ENCODE results near the gene ZNF79. TPM values are rescaled to one million over a fixed set of nuclear protein-coding genes. Genes with fewer than 3 reads are reported as not detected.
A peak's percentile ranks its signal among the peaks of the same experiment; 100 is the strongest.

The ZNF79 gene
- total RNA-seq, 2 experiments from 2014 or later: 14.2 to 15.0 TPM

- Mint-ChIP-seq H3K4me3 (no peak overlapping the region), H3K9me3 (no peaks in the 10 kb centered on the region), H3K4me1 (no peaks in the 10 kb centered on the region), H3K27me3 (peaks cover 21% of the 10 kb centered on the region), H3K36me3 (no peaks in the 10 kb centered on the region), H3K27ac (no peak overlapping the region)
- ATAC-seq (ENCODE audit: low read depth) (no peak), DNase-seq (no peak)
- POLR2A ChIA-PET: no interaction called here
These were observed 20.5 kb upstream of the ZNF79 start for GRCh38 chr9:127403507-127404192.

GRCh38 chr9:127404631-127405030 is 19.6 kb upstream of the ZNF79 start:
- POLR2A ChIA-PET: no interaction called here

GRCh38 chr9:127405344-127406125 is 18.6 kb upstream of the ZNF79 start:
- H3K4me3 Mint-ChIP-seq: no peak overlapping the region
- DNase-seq: no peak
- no peaks in the 10 kb centered on the region for H3K4me1 Mint-ChIP-seq
- H3K9me3 Mint-ChIP-seq: no peaks in the 10 kb centered on the region
- H3K36me3 Mint-ChIP-seq: no peaks in the 10 kb centered on the region
- H3K27ac Mint-ChIP-seq: no peak overlapping the region
- POLR2A ChIA-PET: no interaction called here
- peaks cover 11% of the 10 kb centered on the region for H3K27me3 Mint-ChIP-seq
- no peak for ATAC-seq (ENCODE audit: low read depth)

More at GRCh38 chr9:127404631-127405030, 19.6 kb upstream of the ZNF79 start:
- DNase-seq: no peak
- H3K27me3 Mint-ChIP-seq: peaks cover 16% of the 10 kb centered on the region
- no peaks in the 10 kb centered on the region for H3K36me3 Mint-ChIP-seq
- no peaks in the 10 kb centered on the region for H3K4me1 Mint-ChIP-seq
- H3K9me3 Mint-ChIP-seq: no peaks in the 10 kb centered on the region
- no peak overlapping the region for H3K4me3 Mint-ChIP-seq
- H3K27ac Mint-ChIP-seq: no peak overlapping the region
- no peak for ATAC-seq (ENCODE audit: low read depth)

GRCh38 chr9:127406799-127407491 is 17.2 kb upstream of the ZNF79 start:
- Mint-ChIP-seq H3K27me3 (peaks cover 10% of the 10 kb centered on the region), H3K4me1 (peaks cover 3% of the 10 kb centered on the region), H3K36me3 (no peaks in the 10 kb centered on the region), H3K9me3 (no peaks in the 10 kb centered on the region), H3K4me3 (no peak overlapping the region), H3K27ac (no peak overlapping the region)
- POLR2A ChIA-PET: interaction anchor here (0.7 to 1.2 kb wide), 2 partner anchors 10 to 52 kb away, joined by 3 to 4 read pairs; partner anchors contain the start of gene SLC2A8
- ATAC-seq (ENCODE audit: low read depth): no peak
- no peak for DNase-seq

- H3K4me3 Mint-ChIP-seq: no peak overlapping the region
- DNase-seq: no peak
- H3K36me3 Mint-ChIP-seq: no peaks in the 10 kb centered on the region
- POLR2A ChIA-PET: interaction anchor here (0.7 to 1.2 kb wide), 2 partner anchors 11 to 51 kb away, joined by 3 to 4 read pairs; partner anchors contain the start of gene SLC2A8
- H3K9me3 Mint-ChIP-seq: no peaks in the 10 kb centered on the region
- ATAC-seq (ENCODE audit: low read depth): no peak
- H3K27me3 Mint-ChIP-seq: peaks cover 9% of the 10 kb centered on the region
- H3K27ac Mint-ChIP-seq: no peak overlapping the region
- H3K4me1 Mint-ChIP-seq: peaks cover 3% of the 10 kb centered on the region
These were observed 16.7 kb upstream of the ZNF79 start for GRCh38 chr9:127407492-127407843.

GRCh38 chr9:127411122-127411521 is 13.1 kb upstream of the ZNF79 start:
- DNase-seq (no peak), ATAC-seq (ENCODE audit: low read depth) (no peak)
- Mint-ChIP-seq H3K27ac (no peak overlapping the region), H3K27me3 (peaks cover 18% of the 10 kb centered on the region), H3K36me3 (no peaks in the 10 kb centered on the region), H3K4me3 (no peak overlapping the region), H3K9me3 (no peaks in the 10 kb centered on the region), H3K4me1 (peaks cover 3% of the 10 kb centered on the region)
- POLR2A ChIA-PET: no interaction called here

GRCh38 chr9:127415141-127415540 is 9.0 kb upstream of the ZNF79 start:
- ATAC-seq (ENCODE audit: low read depth) (no peak), DNase-seq (no peak)
- Mint-ChIP-seq H3K4me1 (peaks cover 3% of the 10 kb centered on the region), H3K27ac (no peak overlapping the region), H3K27me3 (peaks cover 21% of the 10 kb centered on the region), H3K36me3 (no peaks in the 10 kb centered on the region), H3K4me3 (no peak overlapping the region), H3K9me3 (no peaks in the 10 kb centered on the region)
- POLR2A ChIA-PET: no interaction called here

- Mint-ChIP-seq H3K36me3 (no peaks in the 10 kb centered on the region), H3K9me3 (no peaks in the 10 kb centered on the region), H3K27me3 (peaks cover 21% of the 10 kb centered on the region), H3K4me3 (no peak overlapping the region), H3K27ac (no peak overlapping the region), H3K4me1 (peaks cover 3% of the 10 kb centered on the region)
- POLR2A ChIA-PET: no interaction called here
- no peak for ATAC-seq (ENCODE audit: low read depth)
- no peak for DNase-seq
These were observed 8.5 kb upstream of the ZNF79 start for GRCh38 chr9:127415657-127416056.

- Mint-ChIP-seq H3K4me3 (no peak overlapping the region), H3K27ac (no peak overlapping the region), H3K9me3 (no peaks in the 10 kb centered on the region), H3K27me3 (peaks cover 15% of the 10 kb centered on the region), H3K4me1 (peaks cover 2% of the 10 kb centered on the region), H3K36me3 (no peaks in the 10 kb centered on the region)
- ATAC-seq (ENCODE audit: low read depth) (no peak), DNase-seq (no peak)
- POLR2A ChIA-PET: interaction anchor here (1.3 kb wide), 1 partner anchor 33 kb away, joined by 3 read pairs; no protein-coding TSS in a partner anchor
These were observed 6.8 kb upstream of the ZNF79 start for GRCh38 chr9:127417131-127418036.

GRCh38 chr9:127418037-127418471 is 6.1 kb upstream of the ZNF79 start:
- Mint-ChIP-seq H3K36me3 (no peaks in the 10 kb centered on the region), H3K4me1 (peaks cover 5% of the 10 kb centered on the region), H3K27me3 (peaks cover 15% of the 10 kb centered on the region), H3K4me3 (no peak overlapping the region), H3K27ac (no peak overlapping the region), H3K9me3 (no peaks in the 10 kb centered on the region)
- ATAC-seq (ENCODE audit: low read depth) (peak; percentile 79), DNase-seq (peak; percentile 60)
- POLR2A ChIA-PET: interaction anchor here (1.3 kb wide), 1 partner anchor 33 kb away, joined by 3 read pairs; no protein-coding TSS in a partner anchor

GRCh38 chr9:127419348-127419747 is 4.8 kb upstream of the ZNF79 start:
- POLR2A ChIA-PET: no interaction called here
- Mint-ChIP-seq H3K36me3 (peaks cover 2% of the 10 kb centered on the region), H3K9me3 (no peaks in the 10 kb centered on the region), H3K27ac (no peak overlapping the region), H3K4me3 (no peak overlapping the region), H3K4me1 (peaks cover 6% of the 10 kb centered on the region), H3K27me3 (peaks cover 13% of the 10 kb centered on the region)
- no peak for ATAC-seq (ENCODE audit: low read depth)
- no peak for DNase-seq

- no peak for ATAC-seq (ENCODE audit: low read depth)
- Mint-ChIP-seq H3K27ac (no peak overlapping the region), H3K36me3 (peaks cover 4% of the 10 kb centered on the region), H3K27me3 (peaks cover 6% of the 10 kb centered on the region), H3K4me3 (no peak overlapping the region), H3K9me3 (no peaks in the 10 kb centered on the region), H3K4me1 (peaks cover 17% of the 10 kb centered on the region)
- no peak for DNase-seq
- POLR2A ChIA-PET: interaction anchor here (0.7 to 5.4 kb wide), 3 partner anchors 30 to 1690 kb away, joined by 3 to 53 read pairs (median 8); partner anchors contain the start of genes CRAT, LRSAM1 and RPL12
These were observed 3.1 kb upstream of the ZNF79 start for GRCh38 chr9:127421057-127421456.
